Aorta (tissue), 5 donors: ENCODE data around the gene PACSIN1. TPM values are rescaled to one million over a fixed set of nuclear protein-coding genes. Genes with fewer than 3 reads are reported as not detected.

Source experiments
- ATAC-seq: fragments of 200-7000 bp; cut with Tn5 transposase; one replicate; pipeline ENCODE4 v1.9.1; 2022; ENCODE audit warnings: moderate library complexity; ENCODE audit not compliant: low FRiP score
- DNase-seq, 2 donors: peaks; one replicate each; pipeline ENCODE4 v3.0.0-alpha.2; 2020
- H3K27ac ChIP-seq, 2 donors: one replicate each; pipeline ENCODE4 v1.5.1; 2013; ENCODE audit warnings: low read length in 2 of 2, mild to moderate bottlenecking in 2 of 2, moderate library complexity in 2 of 2, control low read depth in 1 of 2, inconsistent platforms in 1 of 2, low read depth in 1 of 2
- H3K27me3 ChIP-seq, 2 donors: one replicate each; pipeline ENCODE4 v1.6.1; 2013; ENCODE audit warnings: control low read depth in 1 of 2, low read length in 1 of 2, mild to moderate bottlenecking in 1 of 2, moderate library complexity in 1 of 2; ENCODE audit not compliant: insufficient read depth in 2 of 2, control insufficient read depth in 1 of 2
- H3K36me3 ChIP-seq, 2 donors: one replicate each; pipeline ENCODE4 v1.6.1; 2013; ENCODE audit warnings: control low read depth in 1 of 2, low read length in 1 of 2, mild to moderate bottlenecking in 1 of 2; ENCODE audit not compliant: insufficient read depth in 2 of 2, control insufficient read depth in 1 of 2
- H3K4me1 ChIP-seq, 2 donors: one replicate each; pipeline ENCODE4 v1.6.1; 2013; ENCODE audit warnings: low read length in 2 of 2, control low read depth in 1 of 2, mild to moderate bottlenecking in 1 of 2, moderate library complexity in 1 of 2; ENCODE audit not compliant: insufficient read depth in 2 of 2, control insufficient read depth in 1 of 2
- H3K4me3 ChIP-seq, 2 donors: one replicate each; pipeline ENCODE4 v1.5.1; 2013; ENCODE audit warnings: low read length in 2 of 2, control low read depth in 1 of 2, mild to moderate bottlenecking in 1 of 2
- H3K9me3 ChIP-seq: one replicate; pipeline ENCODE4 v1.6.1; 2013; ENCODE audit warnings: mild to moderate bottlenecking, low read length; ENCODE audit not compliant: control insufficient read depth
- WGBS, 2 donors: extraction: QIAGEN DNeasy Blood & Tissue Kit; methylation state at CpG; one replicate each; pipeline ENCODE4 v1.1.7; 2013; 5-methylcytosine and 5-hydroxymethylcytosine counted together
- intact Hi-C, 2 donors: fragments of 100-400 bp; cut with DNase I; formaldehyde crosslinking; loops; one replicate each; pipeline versions ENCODE4 v1.14.2 to v1.15.0; 2022
- polyA plus RNA-seq, 2 donors: library from polyadenylated mRNA; stranded (reverse); fragments of 200-250 nt; gene quantifications; one replicate each; pipeline ENCODE4 v1.2.3, GENCODE V29; 2013
- total RNA-seq, 2 donors: library from RNA; stranded (reverse); fragmentation: NEBNext Ultra II Directional; extraction: Animal tissue kit (Norgen Biotek cat#: 25700); gene quantifications; one replicate each; pipeline ENCODE4 v1.2.1, GENCODE V29; 2021
- donor health status: healthy with polysubstance abuse.
- donor health status: Bipolar disorder and iron deficiency.
- donor health status: DM: no; HTN: no; CAD: no.
- donor health status: DM: no; HTN: no; CAD: no.
- donor health status: DM: yes; HTN: yes; CAD: no.

Gene PACSIN1
- total and polyA plus RNA-seq, 4 donors: 0.10 to 0.84 (median 0.10) TPM; not detected in 1

GRCh38 chr6:34519971-34520644 is 54.2 kb downstream of the PACSIN1 start:
- no peak overlapping the region for H3K4me3 ChIP-seq
- DNase-seq (peak; percentile 34 to 55), ATAC-seq (no peak)
- intact Hi-C loops: no loop called here
- no peaks in the 10 kb centered on the region for H3K9me3 ChIP-seq
- no peaks in the 10 kb centered on the region for H3K27me3 ChIP-seq
- H3K36me3 ChIP-seq: no peaks in the 10 kb centered on the region
- WGBS, 2 donors: 95 to 97% methylated on average over 8 of the region's 8 CpGs
- no peaks in the 10 kb centered on the region for H3K4me1 ChIP-seq
- no peak overlapping the region for H3K27ac ChIP-seq

DNA sequence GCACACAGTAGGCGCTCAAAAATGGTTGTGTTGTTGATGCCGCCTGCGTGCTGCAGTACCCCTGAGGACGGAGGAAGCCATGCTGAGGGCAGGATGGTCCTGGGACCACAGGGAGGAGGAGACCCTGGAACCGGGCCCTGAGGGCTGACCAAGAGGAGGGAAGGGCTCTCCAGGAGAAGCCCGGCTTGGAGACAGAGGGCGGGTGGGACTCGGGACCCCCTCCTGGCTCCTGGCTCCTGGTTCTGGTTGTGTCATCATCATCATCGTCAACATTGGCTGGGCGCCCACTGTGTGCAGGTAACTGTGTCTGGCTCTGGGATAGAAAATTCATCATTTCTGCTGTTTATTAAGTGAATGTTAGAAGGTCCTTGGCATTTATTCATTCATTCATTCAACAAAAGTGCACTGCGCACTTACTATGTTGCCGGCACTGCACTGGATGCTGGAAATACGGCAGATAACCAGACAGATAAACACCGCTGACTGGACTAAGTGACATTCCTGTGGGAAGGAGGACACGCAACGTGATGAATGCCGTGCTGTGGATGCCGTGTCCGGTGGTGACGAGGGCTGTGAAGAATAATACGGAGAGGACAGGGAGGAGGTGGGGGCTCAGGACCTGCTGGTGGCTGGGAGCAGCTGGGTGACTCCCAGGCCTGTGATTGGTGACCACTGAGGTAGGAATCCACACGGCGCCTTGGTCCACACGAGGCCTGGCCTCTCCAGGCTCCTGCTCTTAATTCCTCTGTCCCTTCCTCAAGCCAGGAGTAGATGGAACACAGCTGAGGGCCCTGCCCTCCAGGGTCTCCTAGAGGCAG is 55.0 kb downstream of the PACSIN1 start:
- H3K9me3 ChIP-seq: no peaks in the 10 kb centered on the region
- H3K4me3 ChIP-seq: no peak overlapping the region
- ATAC-seq: no peak
- 87 to 88% methylated on average over 20 to 24 of the region's 24 CpGs for WGBS, 2 donors
- intact Hi-C loops: no loop called here
- peak; percentile 39 to 50 for DNase-seq
- H3K27ac ChIP-seq: no peak overlapping the region
- no peaks in the 10 kb centered on the region for H3K27me3 ChIP-seq
- H3K36me3 ChIP-seq: no peaks in the 10 kb centered on the region
- H3K4me1 ChIP-seq: no peaks in the 10 kb centered on the region

DNA sequence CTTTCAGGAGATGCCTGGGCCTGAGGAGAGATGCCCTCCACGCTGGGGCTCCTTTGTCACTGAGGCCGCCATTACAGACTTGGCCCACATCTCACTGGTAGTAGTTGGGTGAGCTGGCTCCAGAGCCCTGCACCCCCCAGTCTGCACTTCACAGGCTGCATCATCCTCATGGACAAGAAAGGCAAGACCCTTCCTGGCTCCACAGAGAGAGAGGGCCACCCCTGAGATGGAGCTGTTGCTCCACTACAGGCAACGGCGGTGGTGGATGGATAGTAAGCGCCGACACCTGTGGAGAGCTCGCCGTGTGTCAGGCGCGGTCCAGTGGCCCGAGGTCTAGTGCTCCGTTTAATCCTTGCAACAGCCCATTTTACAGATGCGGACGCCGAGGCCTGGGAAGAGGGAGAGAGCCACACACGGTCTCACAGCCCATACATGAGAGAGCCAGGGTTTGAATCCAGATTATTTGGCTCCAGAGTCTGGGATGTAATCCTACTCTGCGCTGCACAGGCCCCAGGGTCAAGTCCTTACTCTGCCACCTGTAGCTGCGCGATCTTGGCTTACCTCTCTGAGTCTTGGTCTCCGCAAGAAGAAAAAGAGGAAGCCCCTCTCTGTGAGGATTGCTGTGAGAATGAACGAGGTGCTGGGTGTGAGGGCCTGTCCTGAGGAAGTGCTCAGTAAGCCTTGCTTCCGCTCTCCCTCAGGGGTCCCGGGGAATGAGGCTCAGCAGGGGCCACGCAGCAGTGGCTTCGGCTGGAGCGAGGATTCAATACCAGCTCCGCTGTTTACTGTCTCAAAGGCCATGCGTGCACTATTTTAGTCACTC is 55.8 kb downstream of the PACSIN1 start:
- DNase-seq: peak; percentile 22 to 62
- Histone ChIP-seq H3K36me3 (no peaks in the 10 kb centered on the region), H3K4me1 (no peaks in the 10 kb centered on the region), H3K4me3 (no peak overlapping the region), H3K9me3 (no peaks in the 10 kb centered on the region), H3K27ac (no peak overlapping the region), H3K27me3 (no peaks in the 10 kb centered on the region)
- no peak for ATAC-seq
- intact Hi-C loops: no loop called here
- WGBS, 2 donors: 91 to 93% methylated on average over 28 of the region's 28 CpGs

- ATAC-seq: no peak
- intact Hi-C loops: no loop called here
- H3K27ac ChIP-seq: no peak overlapping the region
- H3K9me3 ChIP-seq: no peaks in the 10 kb centered on the region
- DNase-seq: peak in 1 of 2 donors; percentile 32
- no peaks in the 10 kb centered on the region for H3K36me3 ChIP-seq
- no peak overlapping the region for H3K4me3 ChIP-seq
- no peaks in the 10 kb centered on the region for H3K27me3 ChIP-seq
- H3K4me1 ChIP-seq: no peaks in the 10 kb centered on the region
- WGBS, 2 donors: 89% methylated on average over 10 of the region's 10 CpGs
Observed at GRCh38 chr6:34522761-34523160, 56.9 kb downstream of the PACSIN1 start.

- ATAC-seq (no peak), DNase-seq (peak in 1 of 2 donors; percentile 39)
- Histone ChIP-seq H3K27me3 (no peaks in the 10 kb centered on the region), H3K36me3 (no peaks in the 10 kb centered on the region), H3K27ac (no peak overlapping the region), H3K4me1 (no peaks in the 10 kb centered on the region), H3K9me3 (no peaks in the 10 kb centered on the region), H3K4me3 (no peak overlapping the region)
- intact Hi-C loops: no loop called here
- WGBS, 2 donors: 90% methylated on average over 8 of the region's 8 CpGs
Observed at GRCh38 chr6:34523441-34524206, 57.7 kb downstream of the PACSIN1 start.

- no peak overlapping the region for H3K27ac ChIP-seq
- no peaks in the 10 kb centered on the region for H3K36me3 ChIP-seq
- intact Hi-C loops: no loop called here
- DNase-seq (peak; percentile 11 to 33), ATAC-seq (no peak)
- H3K9me3 ChIP-seq: no peaks in the 10 kb centered on the region
- no peak overlapping the region for H3K4me3 ChIP-seq
- 83 to 88% methylated on average over 5 of the region's 5 CpGs for WGBS, 2 donors
- no peaks in the 10 kb centered on the region for H3K4me1 ChIP-seq
- H3K27me3 ChIP-seq: no peaks in the 10 kb centered on the region
Observed at GRCh38 chr6:34524499-34524898, 58.6 kb downstream of the PACSIN1 start.

DNA sequence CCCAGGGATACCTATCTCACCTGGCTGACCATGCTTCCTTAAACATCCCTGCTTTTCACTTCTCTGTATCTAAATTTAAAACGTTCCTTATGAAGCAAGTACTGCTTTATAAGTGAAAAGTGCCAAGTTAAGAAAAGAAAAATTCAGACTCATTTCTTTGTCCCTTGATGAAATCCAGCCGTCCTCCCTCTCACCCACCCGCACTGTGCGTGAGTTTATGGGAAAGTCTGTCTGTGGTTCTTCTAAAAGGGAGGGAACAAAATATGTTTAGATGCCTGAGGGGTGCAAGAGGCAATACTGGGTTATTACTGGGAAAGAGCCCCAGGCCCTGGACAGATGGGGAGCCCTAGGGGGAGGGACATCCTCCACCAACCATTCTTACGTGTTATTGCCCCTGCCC is 59.1 kb downstream of the PACSIN1 start:
- no peaks in the 10 kb centered on the region for H3K27me3 ChIP-seq
- WGBS, 2 donors: 74 to 81% methylated on average over 5 of the region's 5 CpGs
- no peaks in the 10 kb centered on the region for H3K36me3 ChIP-seq
- intact Hi-C loops: loop anchor here in 1 of 2 donors (5.0 kb wide), 1 partner anchor 232 kb away; the partner anchor contains the start of gene SNRPC
- H3K9me3 ChIP-seq: no peaks in the 10 kb centered on the region
- ATAC-seq (no peak), DNase-seq (no peak)
- H3K4me1 ChIP-seq: no peaks in the 10 kb centered on the region
- no peak overlapping the region for H3K4me3 ChIP-seq
- H3K27ac ChIP-seq: no peak overlapping the region
